GM04503 (cell line): ENCODE measurements around the gene DUSP15.
"Not testable (repeated sequence)": the region's sequence is repeated elsewhere in the genome, so short reads cannot be mapped to it uniquely, and the experiment has no call there.

Experiments
- DNase-seq: peaks from one replicate; pipeline ENCODE4 v3.0.0-alpha.2; 2012; ENCODE audit warnings: low read depth

The DUSP15 gene

GRCh38 chr20:31839782-31840487 is 30.4 kb downstream of the DUSP15 start:
- DNase-seq: no peak

- DNase-seq: no peak
Observed at GRCh38 chr20:31838646-31839292, 31.6 kb downstream of the DUSP15 start.

- DNase-seq: no peak
Observed at GRCh38 chr20:31837896-31838397, 32.4 kb downstream of the DUSP15 start.

- no peak for DNase-seq
Observed at GRCh38 chr20:31836853-31837608, 33.3 kb downstream of the DUSP15 start.

GRCh38 chr20:31835977-31836852 is 34.1 kb downstream of the DUSP15 start:
- DNase-seq: peak; percentile 56

GRCh38 chr20:31835554-31835953 is 34.8 kb downstream of the DUSP15 start:
- no peak for DNase-seq

GRCh38 chr20:31833931-31834521 is 36.3 kb downstream of the DUSP15 start:
- DNase-seq: no peak

GRCh38 chr20:31833130-31833930 is 37.0 kb downstream of the DUSP15 start:
- DNase-seq: no peak

GRCh38 chr20:31831771-31832306 is 38.5 kb downstream of the DUSP15 start:
- DNase-seq: no peak

GRCh38 chr20:31831211-31831610 is 39.1 kb downstream of the DUSP15 start:
- no peak for DNase-seq

GRCh38 chr20:31830406-31830981 is 39.8 kb downstream of the DUSP15 start:
- no peak for DNase-seq

GRCh38 chr20:31829731-31830130 is 40.6 kb downstream of the DUSP15 start:
- no peak for DNase-seq

- DNase-seq: not testable (repeated sequence)
Observed at GRCh38 chr20:31828016-31828415, 42.3 kb downstream of the DUSP15 start.

- DNase-seq: no peak
Observed at GRCh38 chr20:31827059-31827458, 43.3 kb downstream of the DUSP15 start.

- no peak for DNase-seq
Observed at GRCh38 chr20:31826074-31826473, 44.3 kb downstream of the DUSP15 start.

- no peak for DNase-seq
Observed at GRCh38 chr20:31824554-31825313, 45.6 kb downstream of the DUSP15 start.

- DNase-seq: no peak
Observed at GRCh38 chr20:31824125-31824485, 46.2 kb downstream of the DUSP15 start.

GRCh38 chr20:31823360-31824124 is 46.8 kb downstream of the DUSP15 start:
- DNase-seq: no peak
